GM12874 (cell line): ENCODE measurements around the gene ABCA13.

Experiments
- TF ChIP-seq, protein P1 (sequence below): IDR thresholded peaks from 2 replicates; pipeline ENCODE4 v1.5.1; 2011; ENCODE audit warnings: low read depth, mild to moderate bottlenecking, control low read depth, low read length, moderate library complexity; ENCODE audit not compliant: insufficient read depth

ABCA13 gene

GRCh38 chr7:48617993-48618392, 446.7 kb downstream of the ABCA13 start:
- TF ChIP-seq, protein P1, sequence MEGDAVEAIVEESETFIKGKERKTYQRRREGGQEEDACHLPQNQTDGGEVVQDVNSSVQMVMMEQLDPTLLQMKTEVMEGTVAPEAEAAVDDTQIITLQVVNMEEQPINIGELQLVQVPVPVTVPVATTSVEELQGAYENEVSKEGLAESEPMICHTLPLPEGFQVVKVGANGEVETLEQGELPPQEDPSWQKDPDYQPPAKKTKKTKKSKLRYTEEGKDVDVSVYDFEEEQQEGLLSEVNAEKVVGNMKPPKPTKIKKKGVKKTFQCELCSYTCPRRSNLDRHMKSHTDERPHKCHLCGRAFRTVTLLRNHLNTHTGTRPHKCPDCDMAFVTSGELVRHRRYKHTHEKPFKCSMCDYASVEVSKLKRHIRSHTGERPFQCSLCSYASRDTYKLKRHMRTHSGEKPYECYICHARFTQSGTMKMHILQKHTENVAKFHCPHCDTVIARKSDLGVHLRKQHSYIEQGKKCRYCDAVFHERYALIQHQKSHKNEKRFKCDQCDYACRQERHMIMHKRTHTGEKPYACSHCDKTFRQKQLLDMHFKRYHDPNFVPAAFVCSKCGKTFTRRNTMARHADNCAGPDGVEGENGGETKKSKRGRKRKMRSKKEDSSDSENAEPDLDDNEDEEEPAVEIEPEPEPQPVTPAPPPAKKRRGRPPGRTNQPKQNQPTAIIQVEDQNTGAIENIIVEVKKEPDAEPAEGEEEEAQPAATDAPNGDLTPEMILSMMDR = no peak

GRCh38 chr7:48621076-48621475, 449.8 kb downstream of the ABCA13 start:
- TF ChIP-seq, protein P1 = no peak

DNA sequence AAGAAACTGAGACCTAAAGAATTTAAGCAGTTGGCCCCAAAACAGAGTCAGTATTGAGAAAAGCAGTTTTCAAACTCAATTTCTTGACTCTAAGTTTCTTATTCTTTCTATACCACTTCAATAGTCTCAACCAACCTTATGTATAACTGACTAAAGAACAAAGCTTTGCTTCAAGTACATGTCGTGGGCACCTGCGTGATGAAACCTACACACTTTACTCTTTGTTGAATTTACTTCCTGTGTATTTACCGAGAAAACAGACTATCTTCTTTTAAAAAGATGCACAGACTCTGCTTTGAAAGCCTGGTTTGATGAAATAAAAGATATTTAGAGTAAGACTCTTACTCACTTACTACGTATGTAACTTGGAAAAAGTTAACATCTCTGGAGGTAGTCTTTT, 455.9 kb downstream of the ABCA13 start:
- TF ChIP-seq, protein P1 = no peak

DNA sequence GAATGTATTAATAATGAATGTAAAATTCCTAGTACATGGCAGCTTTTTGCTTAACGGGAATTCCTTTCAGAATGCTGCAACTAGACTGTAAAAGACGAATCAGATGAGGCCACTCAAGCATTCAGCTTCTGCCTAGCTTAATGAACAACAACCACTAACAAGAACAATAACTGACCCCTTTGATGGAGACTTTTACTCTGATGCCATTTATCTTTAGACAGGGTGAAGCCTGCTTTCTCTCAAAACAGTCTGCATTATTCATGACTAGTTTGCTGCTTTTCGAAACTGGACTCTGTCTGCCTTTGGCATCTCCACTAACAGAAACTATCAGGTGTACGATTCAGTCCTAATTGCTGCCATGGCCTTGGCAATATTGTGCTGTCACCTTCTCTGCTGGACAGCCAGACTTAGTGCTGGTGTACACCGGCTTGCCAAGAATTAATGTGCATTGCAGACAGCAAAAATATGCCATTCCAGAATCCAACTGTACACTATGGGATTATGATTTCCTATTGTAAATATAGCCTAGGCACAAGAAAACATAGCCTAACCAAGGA, 457.6 kb downstream of the ABCA13 start:
- TF ChIP-seq, protein P1 = no peak

- TF ChIP-seq, protein P1 = no peak
These were observed 462.9 kb downstream of the ABCA13 start for GRCh38 chr7:48634116-48634632.

DNA sequence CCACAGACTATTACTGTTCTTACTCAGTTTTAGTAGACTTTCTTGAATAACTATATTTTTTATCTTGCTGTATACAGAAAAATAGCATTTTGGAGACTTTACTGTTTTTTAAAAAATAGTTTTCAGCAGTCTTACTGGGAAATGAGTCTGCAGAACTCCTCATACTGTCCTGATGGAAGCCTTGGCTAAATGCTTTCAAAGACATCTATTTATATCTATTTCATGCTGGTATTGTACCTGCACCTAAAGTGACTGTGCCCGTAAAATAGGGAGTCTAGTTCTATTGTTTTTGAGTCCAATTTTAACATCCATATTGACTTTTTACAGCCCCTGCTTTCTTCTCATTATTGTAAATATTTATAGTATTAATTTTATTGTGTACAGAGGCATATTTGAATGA, 464.5 kb downstream of the ABCA13 start:
- TF ChIP-seq, protein P1 = no peak

DNA sequence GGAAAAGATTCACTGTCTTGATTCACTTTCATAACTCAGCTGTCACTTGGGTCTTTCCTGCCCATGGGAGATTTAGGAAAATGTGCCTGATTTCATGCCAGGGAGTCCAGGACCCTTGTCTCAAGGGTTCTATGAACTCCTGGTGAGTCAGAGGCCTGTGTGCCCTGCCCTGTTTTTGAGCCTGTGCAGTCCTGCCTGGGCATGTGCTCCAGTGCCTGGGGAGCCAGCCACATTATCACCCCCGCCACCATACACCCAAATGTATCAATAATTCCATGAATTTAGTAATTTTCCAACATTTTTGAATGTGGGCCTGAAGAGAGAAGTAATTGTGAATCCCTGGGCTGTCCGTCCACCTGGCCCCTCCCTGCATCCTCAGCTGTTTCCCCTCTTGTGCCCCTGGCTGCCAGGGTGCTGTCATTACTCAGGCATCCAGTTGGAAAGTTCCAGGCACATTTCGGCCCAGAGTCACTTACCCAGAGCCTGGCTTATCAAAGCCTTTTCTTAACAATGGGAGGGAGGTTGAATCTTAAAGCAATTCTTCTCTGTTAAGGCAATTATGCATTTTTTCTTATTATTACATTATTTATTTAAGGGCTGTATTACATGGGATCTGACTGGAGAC, 465.2 kb downstream of the ABCA13 start:
- TF ChIP-seq, protein P1 = no peak
